DMS153 treated with DMSO at 0.1 percent for 48 hours (cell line): Measurements from ENCODE around the gene PDGFC.
A peak's percentile ranks its signal among the peaks of the same experiment; 100 is the strongest.

Experiments
- DNase-seq: peaks from one replicate; lab custom pipeline; 2025; ENCODE audit not compliant: unreplicated experiment; lab: John Stamatoyannopoulos, UW

Gene PDGFC

GRCh38 chr4:156975686-156976085 lies 4.1 kb upstream of the PDGFC start:
- DNase-seq, result no peak

DNA sequence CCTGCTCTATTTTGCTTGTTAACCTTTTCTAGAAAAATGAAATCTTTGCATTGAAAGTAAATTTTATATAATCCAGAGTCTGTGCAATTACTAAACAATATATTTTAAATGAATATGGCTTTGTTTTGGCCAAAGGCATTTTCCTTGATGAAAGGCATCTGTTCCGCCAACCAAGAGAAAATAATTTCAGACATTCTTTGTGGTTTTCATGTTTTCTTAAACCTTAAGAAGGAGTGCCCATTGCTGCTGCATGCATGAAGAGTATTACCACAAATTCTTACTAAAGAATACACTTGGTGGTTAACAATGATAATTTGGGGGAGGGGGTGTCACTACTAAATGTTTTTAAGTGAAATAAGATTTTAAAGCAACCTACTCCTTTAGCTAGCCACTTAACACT lies 2.7 kb upstream of the PDGFC start:
- no peak for DNase-seq

- DNase-seq, result no peak
Measured at GRCh38 chr4:156972379-156973015, 898 bp upstream of the PDGFC start.

- no peak for DNase-seq
Measured at GRCh38 chr4:156971165-156971675, 379 bp downstream of the PDGFC start.

DNA sequence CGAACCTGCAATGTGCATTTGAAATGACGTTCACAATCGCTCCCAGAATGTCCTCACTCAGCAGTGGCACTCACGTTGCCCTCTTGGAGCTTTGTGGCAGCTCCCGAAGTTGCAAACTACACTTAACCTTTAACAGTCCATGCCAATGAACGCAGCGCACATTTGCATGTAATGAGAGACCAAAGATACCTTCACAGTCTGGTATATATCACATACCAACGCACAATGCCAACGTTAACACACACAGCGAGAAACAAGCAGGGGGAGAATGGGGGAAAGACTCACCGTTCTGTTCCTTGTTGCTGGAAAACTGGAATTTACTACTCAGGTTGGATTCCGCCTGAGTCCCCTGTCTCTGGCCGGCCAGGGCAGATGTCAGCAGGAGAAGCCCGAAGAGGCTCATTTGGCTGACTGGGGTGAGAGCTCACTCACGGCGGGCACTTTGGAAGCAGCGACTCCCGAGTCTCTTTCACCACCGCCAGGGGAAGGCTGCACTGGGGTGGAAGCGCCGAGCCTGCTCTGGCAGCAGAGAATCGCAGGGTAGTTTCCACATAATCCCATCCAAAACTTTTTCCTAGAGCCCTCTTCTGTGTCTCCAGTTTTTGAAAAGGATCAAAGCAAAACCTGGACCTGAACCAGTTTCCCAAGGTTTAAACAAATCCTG lies 966 bp downstream of the PDGFC start:
- peak; percentile 8 for DNase-seq

- no peak for DNase-seq
Measured at GRCh38 chr4:156969911-156970310, 1.7 kb downstream of the PDGFC start.

DNA sequence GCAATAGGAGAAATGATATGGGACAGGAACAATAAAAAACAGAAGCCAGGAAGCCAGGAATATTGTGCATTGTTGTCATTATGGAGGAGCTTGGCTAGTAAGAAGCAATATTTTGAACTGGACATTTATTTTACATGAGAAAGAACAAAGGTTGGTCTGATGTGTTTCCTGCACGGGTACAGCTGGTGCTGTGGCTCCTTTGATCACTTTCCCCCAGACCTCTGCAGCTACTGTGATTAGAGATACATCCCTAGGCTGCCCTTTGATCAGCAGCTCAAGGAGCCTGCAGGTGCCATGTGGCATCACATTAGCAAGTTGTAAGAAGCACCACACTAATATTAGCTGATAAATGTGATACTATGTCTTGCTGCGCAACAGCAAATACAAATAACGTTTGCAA lies 2.5 kb downstream of the PDGFC start:
- DNase-seq, result no peak

GRCh38 chr4:156968479-156968984 lies 3.1 kb downstream of the PDGFC start:
- peak; percentile 26 for DNase-seq

GRCh38 chr4:156966836-156967235 lies 4.8 kb downstream of the PDGFC start:
- no peak for DNase-seq

DNA sequence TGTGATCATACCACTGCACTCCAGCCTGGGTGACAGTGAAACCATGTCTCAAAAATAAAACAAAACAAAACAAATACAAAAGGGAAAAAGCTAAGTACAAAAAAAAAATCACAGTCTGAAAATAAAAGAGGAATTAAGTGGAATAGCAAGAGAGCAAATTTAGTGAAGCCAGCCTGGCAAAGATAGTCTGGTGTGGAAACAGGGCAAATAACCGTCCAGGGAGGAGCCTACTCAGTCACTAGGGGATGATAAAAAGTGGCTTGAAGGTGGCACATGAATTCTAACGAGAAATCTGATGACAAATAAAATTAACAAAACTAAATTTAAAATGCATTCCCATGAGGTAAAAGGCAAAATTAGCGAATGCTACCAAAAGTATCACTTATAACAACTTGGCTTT lies 8.2 kb downstream of the PDGFC start:
- no peak for DNase-seq

GRCh38 chr4:156962528-156962974 lies 9.0 kb downstream of the PDGFC start:
- no peak for DNase-seq

GRCh38 chr4:156962058-156962358 lies 9.6 kb downstream of the PDGFC start:
- no peak for DNase-seq

DNA sequence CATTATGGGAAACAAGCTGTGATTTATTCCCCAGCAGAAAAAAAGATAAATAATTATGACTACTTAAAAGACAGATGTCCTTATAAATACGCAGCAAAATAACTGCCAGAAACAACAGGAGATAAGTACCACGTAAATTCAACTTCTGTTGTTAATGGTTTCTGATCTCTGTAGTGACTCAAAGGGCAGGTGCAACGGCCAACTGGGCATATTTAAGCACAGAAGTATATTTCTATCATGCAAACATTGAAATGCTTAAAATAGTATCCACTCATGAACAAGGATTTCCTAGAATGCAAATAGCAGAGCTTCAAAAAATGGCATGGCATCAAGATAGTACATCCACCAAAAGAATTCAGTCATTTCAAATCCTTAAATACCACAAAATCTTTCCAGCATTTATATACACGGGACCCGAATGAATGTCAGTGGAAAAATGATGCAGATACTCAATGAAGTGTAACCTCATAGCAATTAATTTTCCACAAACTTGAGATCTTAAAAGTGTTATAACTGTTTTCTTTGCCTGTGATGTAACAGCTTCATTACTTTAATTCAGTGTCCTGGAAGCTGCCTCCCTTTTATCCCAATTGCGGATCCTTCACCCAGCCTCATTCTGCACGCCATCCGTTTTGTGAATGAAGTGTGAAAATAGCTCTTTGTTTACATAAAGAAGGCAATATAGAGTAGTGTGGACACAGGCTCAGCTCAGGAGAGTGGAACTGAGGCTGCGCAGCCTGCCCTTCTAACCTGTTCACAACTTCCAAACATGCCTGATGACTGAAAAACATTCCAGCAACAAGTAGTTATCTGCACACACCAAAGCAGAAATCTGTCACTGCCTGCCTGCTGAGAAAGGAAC lies 10.2 kb downstream of the PDGFC start:
- no peak for DNase-seq

DNA sequence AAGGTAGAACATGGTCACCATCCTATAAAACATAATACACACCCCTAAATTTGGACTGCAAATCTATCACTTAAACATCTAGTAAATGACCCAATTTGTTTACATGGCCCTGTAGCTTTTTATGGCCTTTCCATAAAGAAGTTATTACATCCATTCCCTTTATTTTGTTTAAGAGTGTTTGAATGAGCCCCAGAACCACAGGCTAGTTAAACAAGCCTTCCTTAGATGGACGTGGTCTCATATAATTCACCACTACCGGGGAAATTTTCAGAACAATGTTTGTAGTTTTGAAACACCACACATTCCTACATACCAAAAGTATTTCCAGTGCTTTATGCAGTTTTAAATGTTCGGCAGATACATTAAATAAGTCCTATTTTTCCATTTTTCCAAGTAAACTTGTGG lies 12.3 kb downstream of the PDGFC start:
- DNase-seq, result no peak

DNA sequence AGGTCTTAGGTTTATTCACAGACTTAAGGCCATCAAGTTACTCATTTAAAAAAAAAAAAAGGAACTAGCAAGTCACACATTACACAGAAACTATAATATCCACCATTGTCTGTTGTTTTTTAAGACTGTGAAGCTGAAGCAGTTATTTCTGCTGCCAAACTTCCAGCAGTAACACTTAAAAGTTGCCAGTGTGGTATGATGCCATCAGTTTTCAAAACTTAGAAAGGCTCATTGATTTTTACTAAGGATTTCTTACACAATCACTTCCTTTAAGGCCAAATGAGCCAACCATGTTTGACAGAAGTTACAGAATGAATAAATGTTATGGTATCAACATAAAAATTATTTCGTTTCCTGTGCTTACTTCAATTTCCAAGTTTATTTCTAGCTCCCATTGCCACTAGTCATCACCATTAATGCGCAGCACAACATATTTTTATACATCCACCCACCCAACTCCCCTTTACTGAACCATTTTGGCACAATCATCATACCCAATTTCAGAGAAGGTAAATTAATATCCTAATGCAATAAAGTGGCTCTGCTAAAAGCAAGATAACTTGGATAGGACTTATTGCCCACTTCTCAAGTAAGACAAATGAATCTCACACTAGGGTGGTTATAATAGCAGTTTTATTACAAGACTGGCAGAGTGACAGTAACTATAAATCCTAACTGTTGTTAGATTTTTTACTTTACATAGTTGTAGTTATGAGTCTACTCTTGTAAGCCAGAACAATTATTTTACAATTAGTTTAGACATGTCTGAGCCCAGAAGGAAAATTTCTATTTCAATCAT lies 13.1 kb downstream of the PDGFC start:
- no peak for DNase-seq

GRCh38 chr4:156957556-156957955 lies 14.0 kb downstream of the PDGFC start:
- DNase-seq, result no peak

- DNase-seq, result no peak
Measured at GRCh38 chr4:156956826-156957368, 14.7 kb downstream of the PDGFC start.

DNA sequence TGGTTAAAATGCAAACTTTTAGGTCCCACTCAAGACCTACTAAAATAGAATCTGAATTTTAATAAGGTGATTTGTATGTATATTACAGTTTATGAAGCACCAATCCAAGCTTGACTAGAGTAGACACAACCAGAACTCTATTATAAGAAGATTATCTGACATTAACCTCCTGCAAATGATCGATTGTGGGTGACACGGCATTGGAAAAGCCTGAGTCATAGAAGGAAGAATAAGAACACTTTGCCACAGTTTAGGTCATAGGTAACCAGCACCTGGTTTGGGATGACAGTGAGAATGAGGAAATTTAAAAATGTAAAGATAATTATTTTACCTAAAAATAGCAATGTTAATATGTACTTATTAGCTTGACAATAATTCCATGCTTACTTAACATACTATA lies 15.2 kb downstream of the PDGFC start:
- no peak for DNase-seq

DNA sequence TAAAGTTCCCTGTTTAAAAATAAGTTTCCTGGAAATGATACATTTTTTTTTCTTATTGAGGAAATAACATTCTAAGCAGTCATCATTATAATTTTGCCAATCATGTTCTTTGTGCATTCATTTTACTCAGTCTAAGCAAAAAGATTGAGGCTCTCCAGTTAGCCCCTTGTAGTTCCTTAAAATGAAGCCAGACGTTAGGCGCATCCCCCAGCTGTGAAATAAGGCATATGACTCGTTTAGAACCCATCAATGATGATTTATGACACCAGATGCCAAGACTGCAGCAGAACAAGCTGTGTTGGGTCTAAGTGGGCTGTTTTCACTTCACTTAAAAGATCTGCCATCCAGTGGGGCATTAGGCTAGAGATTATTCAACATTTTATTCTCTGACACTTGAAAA lies 17.0 kb downstream of the PDGFC start:
- DNase-seq, result no peak

DNA sequence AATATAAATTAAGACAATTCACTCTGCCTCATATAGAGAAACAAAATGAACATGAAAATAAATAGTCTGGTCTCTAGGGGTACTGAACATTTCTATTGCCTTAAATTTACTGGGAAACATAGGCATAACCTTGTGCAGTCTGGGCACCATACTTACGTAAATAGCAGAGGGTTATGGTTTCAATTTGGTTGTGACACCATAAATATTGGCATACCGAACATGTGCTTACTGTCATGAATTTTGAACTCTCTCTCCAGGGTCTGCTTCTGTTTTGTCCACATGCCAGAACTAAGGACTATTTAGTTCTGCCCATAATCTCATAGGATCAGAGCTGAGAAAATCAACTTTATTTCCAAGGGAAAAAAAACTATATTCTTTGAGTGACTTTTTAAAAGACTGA lies 17.6 kb downstream of the PDGFC start:
- no peak for DNase-seq

- DNase-seq, result no peak
Measured at GRCh38 chr4:156953001-156953400, 18.6 kb downstream of the PDGFC start.
